Mesenchymal stem cell (in vitro differentiated cells and primary cell): ENCODE results near the gene ANTXR2.
"Not testable (repeated sequence)": the region's sequence is repeated elsewhere in the genome, so short reads cannot be mapped to it uniquely, and the experiment has no call there.

Experiments
- DNase-seq: peaks from one replicate; pipeline ENCODE4 v3.0.0-alpha.2; 2013
- H2AFZ ChIP-seq: one replicate; pipeline ENCODE4 v1.6.1; 2013; ENCODE audit warnings: low read depth, mild to moderate bottlenecking, control low read depth, inconsistent platforms, low read length, moderate library complexity
- H2AK5ac ChIP-seq: 2 replicates; pipeline ENCODE4 v1.6.1; 2013; ENCODE audit warnings: low read length, moderate library complexity, mild to moderate bottlenecking, inconsistent platforms; ENCODE audit not compliant: severe bottlenecking
- H2BK120ac ChIP-seq: one replicate; pipeline ENCODE4 v1.6.1; 2013; ENCODE audit warnings: low read depth, mild to moderate bottlenecking, inconsistent platforms, low read length, moderate library complexity
- H2BK12ac ChIP-seq, 2 experiments: one replicate each; pipeline ENCODE4 v1.6.1; 2013; ENCODE audit warnings: inconsistent platforms in 2 of 2, low read length in 2 of 2, mild to moderate bottlenecking in 2 of 2, moderate library complexity in 2 of 2, control low read depth in 1 of 2
- H2BK15ac ChIP-seq: one replicate; pipeline ENCODE4 v1.6.1; 2013; ENCODE audit warnings: mild to moderate bottlenecking, low read depth, inconsistent platforms; ENCODE audit not compliant: poor library complexity, severe bottlenecking
- H2BK5ac ChIP-seq: 2 replicates; pipeline ENCODE4 v1.6.1; 2013; ENCODE audit warnings: low read depth, mild to moderate bottlenecking, low read length, control low read depth, inconsistent platforms; ENCODE audit not compliant: poor library complexity, severe bottlenecking
- H3K14ac ChIP-seq, 2 experiments: one replicate each; pipeline ENCODE4 v1.6.1; 2013; ENCODE audit warnings: inconsistent platforms in 2 of 2, low read length in 2 of 2, control low read depth in 1 of 2, mild to moderate bottlenecking in 1 of 2, moderate library complexity in 1 of 2
- H3K18ac ChIP-seq, 2 experiments: one replicate each; pipeline ENCODE4 v1.6.1; 2013; ENCODE audit warnings: inconsistent platforms in 2 of 2, low read length in 2 of 2, control low read depth in 1 of 2, low read depth in 1 of 2, mild to moderate bottlenecking in 1 of 2
- H3K23ac ChIP-seq, 2 experiments: one replicate each; pipeline ENCODE4 v1.6.1; 2013; ENCODE audit warnings: inconsistent platforms in 2 of 2, low read length in 2 of 2, mild to moderate bottlenecking in 2 of 2, moderate library complexity in 2 of 2, control low read depth in 1 of 2
- H3K27ac ChIP-seq: 2 replicates; pipeline ENCODE4 v1.5.1; 2013; ENCODE audit warnings: mild to moderate bottlenecking, moderate library complexity, low read length, control low read depth, inconsistent platforms; ENCODE audit not compliant: poor library complexity, severe bottlenecking
- H3K27me3 ChIP-seq, 2 experiments: 2 replicates each; pipeline versions ENCODE4 v1.6.1 to v1.7.0; 2013; ENCODE audit warnings: low read length in 2 of 2, mild to moderate bottlenecking in 2 of 2, moderate library complexity in 2 of 2, control low read depth in 1 of 2, inconsistent platforms in 1 of 2; ENCODE audit not compliant: control insufficient read depth in 1 of 2, insufficient read depth in 1 of 2
- H3K36me3 ChIP-seq, 2 experiments: 2 replicates each; pipeline versions ENCODE4 v1.6.1 to v1.7.0; 2013; ENCODE audit warnings: low read length in 2 of 2, control low read depth in 1 of 2, inconsistent platforms in 1 of 2, low read depth in 1 of 2, mild to moderate bottlenecking in 1 of 2; ENCODE audit not compliant: insufficient read depth in 2 of 2, control insufficient read depth in 1 of 2
- H3K4ac ChIP-seq, 2 experiments: one replicate each; pipeline ENCODE4 v1.6.1; 2013; ENCODE audit warnings: inconsistent platforms in 2 of 2, low read length in 2 of 2, mild to moderate bottlenecking in 2 of 2, moderate library complexity in 2 of 2, control low read depth in 1 of 2, low read depth in 1 of 2
- H3K4me1 ChIP-seq: 2 replicates; pipeline ENCODE4 v1.6.1; 2013; ENCODE audit warnings: low read depth, low read length, control low read depth; ENCODE audit not compliant: control insufficient read depth, insufficient read depth
- H3K4me2 ChIP-seq: 2 replicates; pipeline ENCODE4 v1.6.1; 2013; ENCODE audit warnings: low read length, mild to moderate bottlenecking, inconsistent platforms; ENCODE audit not compliant: poor library complexity, severe bottlenecking
- H3K4me3 ChIP-seq, 2 experiments: 2 replicates each; pipeline versions ENCODE4 v1.5.1 to v1.7.0; 2013; ENCODE audit warnings: low read length in 2 of 2, mild to moderate bottlenecking in 2 of 2, control low read depth in 1 of 2, low read depth in 1 of 2; ENCODE audit not compliant: insufficient read depth in 1 of 2
- H3K79me1 ChIP-seq: replicated peaks from 2 replicates; pipeline ENCODE4 v1.6.1; 2013; ENCODE audit warnings: mild to moderate bottlenecking, control low read depth, low read length, inconsistent platforms; ENCODE audit not compliant: poor library complexity, severe bottlenecking
- H3K9ac ChIP-seq: 2 replicates; pipeline ENCODE4 v1.7.0; 2013; ENCODE audit warnings: mild to moderate bottlenecking, low read length, moderate library complexity
- H3K9me3 ChIP-seq: 2 replicates; pipeline ENCODE4 v1.7.0; 2013; ENCODE audit warnings: mild to moderate bottlenecking, low read length; ENCODE audit not compliant: control insufficient read depth
- H4K8ac ChIP-seq: one replicate; pipeline ENCODE4 v1.6.1; 2013; ENCODE audit warnings: inconsistent platforms, mild to moderate bottlenecking, low read length, moderate library complexity
- H4K91ac ChIP-seq: one replicate; pipeline ENCODE4 v1.6.1; 2013; ENCODE audit warnings: mild to moderate bottlenecking, low read length, inconsistent platforms
- WGBS: methylation state at CpG from one replicate; pipeline ENCODE4 v1.1.7; 2013; ENCODE audit warnings: mixed read lengths; 5-methylcytosine and 5-hydroxymethylcytosine counted together

ANTXR2 gene

GRCh38 chr4:79991601-79992000, 81.4 kb downstream of the ANTXR2 start:
- H4K8ac ChIP-seq: no peak overlapping the region
- H3K27me3 ChIP-seq: no peaks in the 10 kb centered on the region
- H3K27ac ChIP-seq: no peak overlapping the region
- H4K91ac ChIP-seq: no peak overlapping the region
- H3K9me3 ChIP-seq: no peaks in the 10 kb centered on the region
- H3K14ac ChIP-seq: no peak overlapping the region
- H3K4me1 ChIP-seq: no peaks in the 10 kb centered on the region
- H2BK5ac ChIP-seq: no peak overlapping the region
- H2BK120ac ChIP-seq: no peak overlapping the region
- WGBS: 100% methylated on average over 3 of the region's 3 CpGs
- H3K18ac ChIP-seq: no peak overlapping the region
- peaks cover 0 to 63% of the 10 kb centered on the region in 2 experiments for H3K36me3 ChIP-seq
- no peak overlapping the region for H3K4me2 ChIP-seq
- no peak overlapping the region for H2AK5ac ChIP-seq
- no peak for DNase-seq
- H2AFZ ChIP-seq: no peak overlapping the region
- H3K4ac ChIP-seq: no peak overlapping the region
- H3K9ac ChIP-seq: no peak overlapping the region
- no peak overlapping the region for H2BK15ac ChIP-seq
- no peak overlapping the region for H3K4me3 ChIP-seq
- no peak overlapping the region for H2BK12ac ChIP-seq
- H3K23ac ChIP-seq: no peak overlapping the region
- peaks cover 13% of the 10 kb centered on the region for H3K79me1 ChIP-seq

DNA sequence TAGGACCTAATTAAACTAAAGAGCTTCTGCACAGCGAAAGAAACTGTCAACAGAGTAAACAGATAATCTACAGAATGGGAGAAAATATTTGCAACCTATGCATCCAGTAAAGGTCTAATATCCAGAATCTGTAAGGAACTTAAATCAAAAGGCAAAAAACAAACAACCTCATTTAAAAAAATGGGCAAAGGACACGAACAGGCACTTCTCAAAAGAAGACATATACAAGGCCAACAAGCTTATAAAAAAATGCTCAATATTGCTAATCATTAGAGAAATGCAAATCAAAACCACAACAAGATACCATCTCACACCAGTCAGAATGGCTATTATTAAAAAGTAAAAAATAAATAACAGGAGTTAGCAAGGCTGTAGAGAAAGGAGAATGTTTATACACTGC, 81.9 kb downstream of the ANTXR2 start:
- not testable (repeated sequence) for H3K9me3 ChIP-seq, DNase-seq, H3K4me3 ChIP-seq

GRCh38 chr4:79987401-79987800, 85.6 kb downstream of the ANTXR2 start:
- Histone ChIP-seq H3K27me3 (no peaks in the 10 kb centered on the region), H2AK5ac (no peak overlapping the region), H2BK12ac (no peak overlapping the region), H3K27ac (no peak overlapping the region), H3K4me3 (no peak overlapping the region), H2BK5ac (no peak overlapping the region), H3K18ac (no peak overlapping the region), H4K91ac (no peak overlapping the region), H4K8ac (no peak overlapping the region), H3K23ac (no peak overlapping the region), H2BK15ac (no peak overlapping the region), H3K9ac (no peak overlapping the region), H2BK120ac (no peak overlapping the region), H3K36me3 (peaks cover 0 to 55% of the 10 kb centered on the region in 2 experiments), H3K4ac (no peak overlapping the region), H3K4me1 (no peaks in the 10 kb centered on the region), H3K14ac (no peak overlapping the region), H2AFZ (no peak overlapping the region), H3K9me3 (no peaks in the 10 kb centered on the region), H3K79me1 (peaks cover 18% of the 10 kb centered on the region), H3K4me2 (no peak overlapping the region)
- no peak for DNase-seq
- 100% methylated on average over 1 of the region's 1 CpG for WGBS

More for the DNA sequence above, 81.9 kb downstream of the ANTXR2 start:
- H3K4ac ChIP-seq, H3K27ac ChIP-seq, H3K9ac ChIP-seq, H2BK120ac ChIP-seq, H2BK5ac ChIP-seq, H3K4me1 ChIP-seq, H4K91ac ChIP-seq, H4K8ac ChIP-seq, H3K4me2 ChIP-seq, H2BK12ac ChIP-seq, H3K27me3 ChIP-seq, H2AFZ ChIP-seq, H2AK5ac ChIP-seq, H2BK15ac ChIP-seq, H3K18ac ChIP-seq, H3K14ac ChIP-seq, H3K23ac ChIP-seq: not testable (repeated sequence)
- 100% methylated on average over 1 of the region's 2 CpGs for WGBS
- H3K79me1 ChIP-seq: peaks cover 14% of the 10 kb centered on the region
- peaks cover 0 to 60% of the 10 kb centered on the region in 2 experiments for H3K36me3 ChIP-seq

- H3K9me3 ChIP-seq: no peaks in the 10 kb centered on the region
- H2AK5ac ChIP-seq: no peak overlapping the region
- no peaks in the 10 kb centered on the region for H3K4me1 ChIP-seq
- no peak overlapping the region for H3K4me3 ChIP-seq
- no peak overlapping the region for H2BK12ac ChIP-seq
- no peak overlapping the region for H2BK5ac ChIP-seq
- H2BK15ac ChIP-seq: no peak overlapping the region
- no peak overlapping the region for H3K27ac ChIP-seq
- no peak overlapping the region for H3K4me2 ChIP-seq
- H3K14ac ChIP-seq: no peak overlapping the region
- DNase-seq: no peak
- no peak overlapping the region for H3K18ac ChIP-seq
- H3K4ac ChIP-seq: no peak overlapping the region
- no peaks in the 10 kb centered on the region for H3K27me3 ChIP-seq
- peaks cover 0 to 74% of the 10 kb centered on the region in 2 experiments for H3K36me3 ChIP-seq
- H2BK120ac ChIP-seq: no peak overlapping the region
- H4K8ac ChIP-seq: no peak overlapping the region
- H3K9ac ChIP-seq: no peak overlapping the region
- no peak overlapping the region for H3K23ac ChIP-seq
- H4K91ac ChIP-seq: no peak overlapping the region
- H2AFZ ChIP-seq: no peak overlapping the region
- WGBS: 100% methylated on average over 2 of the region's 4 CpGs
- H3K79me1 ChIP-seq: peaks cover 18% of the 10 kb centered on the region
Measured at GRCh38 chr4:79983431-79983830, 89.6 kb downstream of the ANTXR2 start.
